ENCODE measurements around the gene LRIF1.
"Not testable (repeated sequence)": the region's sequence is repeated elsewhere in the genome, so short reads cannot be mapped to it uniquely, and the experiment has no call there.

Gene LRIF1

GRCh38 chr1:110936567-110936966 is 27.2 kb downstream of the LRIF1 start:
- no peak for TF ChIP-seq CTCF (IDR thresholded peaks at IDR 0.05)
- Histone ChIP-seq H3K9ac (no peak overlapping the region), H2AFZ (no peak overlapping the region), H3K27ac (no peak overlapping the region), H3K4me3 (ENCODE audit: low read depth, low read length) (no peak overlapping the region), H3K36me3 (ENCODE audit: control insufficient read depth, insufficient read depth, low read length) (no peaks in the 10 kb centered on the region), H3K4me2 (ENCODE audit: low read length) (no peak overlapping the region), H3K79me2 (no peaks in the 10 kb centered on the region), H3K9me3 (ENCODE audit: control insufficient read depth, low read length) (no peaks in the 10 kb centered on the region), H3K4me1 (no peaks in the 10 kb centered on the region), H3K27me3 (ENCODE audit: control insufficient read depth, insufficient read depth, low read length) (no peaks in the 10 kb centered on the region)

- not testable (repeated sequence) for H3K4me2 ChIP-seq (ENCODE audit: low read length); H3K36me3 ChIP-seq (ENCODE audit: control insufficient read depth, insufficient read depth, low read length); H2AFZ ChIP-seq; H3K27me3 ChIP-seq (ENCODE audit: control insufficient read depth, insufficient read depth, low read length); H3K9me3 ChIP-seq (ENCODE audit: control insufficient read depth, low read length); H3K9ac ChIP-seq; H3K27ac ChIP-seq; H3K4me1 ChIP-seq; H3K79me2 ChIP-seq; H3K4me3 ChIP-seq (ENCODE audit: low read depth, low read length)
These were observed 32.6 kb downstream of the LRIF1 start for GRCh38 chr1:110931097-110931496.

GRCh38 chr1:110928904-110929303 is 34.8 kb downstream of the LRIF1 start:
- no peak overlapping the region for H3K4me3 ChIP-seq (ENCODE audit: low read depth, low read length)
- no peaks in the 10 kb centered on the region for H3K4me1 ChIP-seq
- H3K27ac ChIP-seq = no peak overlapping the region
- H2AFZ ChIP-seq = no peak overlapping the region
- H3K36me3 ChIP-seq (ENCODE audit: control insufficient read depth, insufficient read depth, low read length) = no peaks in the 10 kb centered on the region
- no peaks in the 10 kb centered on the region for H3K27me3 ChIP-seq (ENCODE audit: control insufficient read depth, insufficient read depth, low read length)
- H3K4me2 ChIP-seq (ENCODE audit: low read length) = no peak overlapping the region
- no peak for TF ChIP-seq CTCF (IDR thresholded peaks at IDR 0.05)
- H3K79me2 ChIP-seq = no peaks in the 10 kb centered on the region
- no peak overlapping the region for H3K9ac ChIP-seq
- no peaks in the 10 kb centered on the region for H3K9me3 ChIP-seq (ENCODE audit: control insufficient read depth, low read length)

- no peaks in the 10 kb centered on the region for H3K9me3 ChIP-seq (ENCODE audit: control insufficient read depth, low read length)
- no peak overlapping the region for H3K27ac ChIP-seq
- no peak overlapping the region for H3K4me3 ChIP-seq (ENCODE audit: low read depth, low read length)
- H3K4me2 ChIP-seq (ENCODE audit: low read length) = no peak overlapping the region
- H3K4me1 ChIP-seq = no peaks in the 10 kb centered on the region
- H3K27me3 ChIP-seq (ENCODE audit: control insufficient read depth, insufficient read depth, low read length) = no peaks in the 10 kb centered on the region
- no peak for TF ChIP-seq CTCF (IDR thresholded peaks at IDR 0.05)
- no peaks in the 10 kb centered on the region for H3K36me3 ChIP-seq (ENCODE audit: control insufficient read depth, insufficient read depth, low read length)
- no peaks in the 10 kb centered on the region for H3K79me2 ChIP-seq
- H2AFZ ChIP-seq = no peak overlapping the region
- H3K9ac ChIP-seq = no peak overlapping the region
These were observed 35.5 kb downstream of the LRIF1 start for GRCh38 chr1:110928191-110928590.

- no peak overlapping the region for H3K4me3 ChIP-seq (ENCODE audit: low read depth, low read length)
- no peaks in the 10 kb centered on the region for H3K4me1 ChIP-seq
- H3K9ac ChIP-seq = no peak overlapping the region
- H3K4me2 ChIP-seq (ENCODE audit: low read length) = no peak overlapping the region
- TF ChIP-seq CTCF (IDR thresholded peaks at IDR 0.05) = no peak
- H3K36me3 ChIP-seq (ENCODE audit: control insufficient read depth, insufficient read depth, low read length) = no peaks in the 10 kb centered on the region
- no peak overlapping the region for H3K27ac ChIP-seq
- no peaks in the 10 kb centered on the region for H3K27me3 ChIP-seq (ENCODE audit: control insufficient read depth, insufficient read depth, low read length)
- H3K9me3 ChIP-seq (ENCODE audit: control insufficient read depth, low read length) = no peaks in the 10 kb centered on the region
- no peaks in the 10 kb centered on the region for H3K79me2 ChIP-seq
- no peak overlapping the region for H2AFZ ChIP-seq
These were observed 36.1 kb downstream of the LRIF1 start for GRCh38 chr1:110927484-110928075.

Measured in parathyroid adenoma (tissue), 2 donors.